GDM1 (cell line): ENCODE results near the gene CYP27C1.

Source experiments
- DNase-seq: peaks from one replicate; lab custom pipeline; 2025; lab: John Stamatoyannopoulos, UW

Gene CYP27C1

GRCh38 chr2:127193164-127193966, 26.7 kb downstream of the CYP27C1 start:
- DNase-seq, result no peak

DNA sequence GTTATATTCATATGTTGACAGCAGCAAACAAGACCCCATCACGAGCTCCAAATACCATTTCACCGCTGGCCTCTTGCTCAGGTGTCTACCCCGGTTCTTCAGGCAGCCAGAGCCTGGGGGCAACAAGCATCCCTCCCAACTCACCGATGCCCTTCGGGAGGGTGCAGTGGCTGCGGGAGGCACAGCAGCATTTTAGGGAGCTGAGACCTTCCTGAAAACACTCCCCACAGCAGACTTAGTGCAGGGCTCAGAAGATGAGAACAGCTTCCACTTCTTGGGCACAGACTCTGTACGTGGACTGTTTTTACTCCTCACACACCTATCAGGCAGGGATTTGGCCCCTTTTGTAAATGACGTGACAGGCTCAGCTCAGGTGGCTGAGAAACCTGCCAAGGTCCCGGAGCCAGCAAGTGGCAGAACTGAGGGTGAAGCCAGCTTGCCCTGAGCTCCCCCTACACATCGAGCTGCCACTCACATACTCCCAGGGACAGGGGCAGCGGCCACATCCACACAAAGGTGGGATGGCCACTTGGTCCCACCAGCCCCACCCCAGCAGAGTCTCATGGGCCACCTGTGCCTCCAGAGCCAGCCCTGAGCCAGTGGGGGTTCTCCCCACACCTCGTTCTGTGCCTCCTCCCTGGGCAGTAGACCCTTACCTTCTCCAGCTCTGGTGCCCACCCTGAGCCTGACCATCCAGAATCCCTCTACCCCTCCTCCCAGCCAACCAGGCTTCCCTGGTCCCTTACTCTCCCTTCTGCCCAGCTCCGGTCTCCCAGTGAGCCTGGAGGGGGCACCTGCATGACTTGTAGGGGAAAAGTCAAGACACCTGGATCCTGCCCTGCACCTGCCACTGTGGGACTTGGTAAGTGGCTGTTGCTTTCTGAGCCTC, 28.5 kb downstream of the CYP27C1 start:
- DNase-seq, result no peak

GRCh38 chr2:127188797-127189196, 31.3 kb downstream of the CYP27C1 start:
- DNase-seq, result no peak

DNA sequence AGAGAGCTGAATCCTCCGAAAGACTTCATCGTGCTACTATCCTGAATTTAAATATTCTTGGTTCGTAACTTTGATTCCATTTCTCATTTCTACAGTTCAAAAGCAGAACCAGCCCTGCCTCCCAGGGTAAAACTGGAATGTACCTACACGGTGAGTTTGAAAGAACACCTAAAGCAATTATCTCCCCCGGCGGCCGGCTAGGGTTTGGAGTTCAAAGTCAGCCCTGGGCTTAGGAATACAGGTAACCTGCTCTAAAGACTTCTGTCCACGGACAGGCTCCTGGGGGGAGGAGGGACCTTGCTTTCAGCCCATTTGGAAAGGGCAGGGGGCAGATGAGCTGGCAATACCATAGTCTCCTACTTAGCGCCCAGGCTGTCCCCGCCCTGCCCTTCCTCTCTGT, 32.3 kb downstream of the CYP27C1 start:
- no peak for DNase-seq

DNA sequence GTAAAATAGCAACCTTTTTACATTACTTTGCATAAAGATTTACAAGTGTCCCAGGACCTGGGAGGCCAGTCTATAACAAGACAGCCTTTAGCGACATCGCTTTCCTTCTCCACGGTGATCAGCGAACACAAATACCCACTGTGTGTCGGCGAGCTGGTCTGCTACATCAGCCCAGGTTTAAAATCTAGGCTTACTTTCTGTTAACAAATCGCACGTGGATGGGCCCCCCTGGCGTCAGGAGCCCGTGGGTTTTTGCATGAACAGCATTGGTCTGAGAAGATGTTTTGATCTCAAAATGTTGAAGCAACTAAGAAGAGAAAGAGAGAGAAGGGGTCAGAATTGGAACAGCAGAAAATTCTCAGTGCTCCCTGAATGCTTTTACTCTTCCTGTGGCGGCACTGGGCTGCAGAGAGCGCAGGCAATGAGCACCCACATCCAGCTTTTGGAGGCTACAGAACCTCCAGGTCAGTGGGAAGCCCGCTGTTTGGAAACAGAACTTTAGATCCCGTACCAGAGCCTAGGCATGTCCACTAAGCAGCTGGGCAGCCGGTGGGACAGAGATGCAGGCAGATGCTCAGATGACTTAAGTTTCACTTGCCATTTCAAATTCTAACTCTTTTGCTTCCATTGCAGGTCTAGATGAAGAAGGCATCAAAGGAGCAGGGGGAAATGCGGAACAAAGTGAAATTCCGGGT, 32.9 kb downstream of the CYP27C1 start:
- no peak for DNase-seq

GRCh38 chr2:127185705-127186104, 34.4 kb downstream of the CYP27C1 start:
- no peak for DNase-seq

- no peak for DNase-seq
These were observed 35.0 kb downstream of the CYP27C1 start for GRCh38 chr2:127185093-127185492.

DNA sequence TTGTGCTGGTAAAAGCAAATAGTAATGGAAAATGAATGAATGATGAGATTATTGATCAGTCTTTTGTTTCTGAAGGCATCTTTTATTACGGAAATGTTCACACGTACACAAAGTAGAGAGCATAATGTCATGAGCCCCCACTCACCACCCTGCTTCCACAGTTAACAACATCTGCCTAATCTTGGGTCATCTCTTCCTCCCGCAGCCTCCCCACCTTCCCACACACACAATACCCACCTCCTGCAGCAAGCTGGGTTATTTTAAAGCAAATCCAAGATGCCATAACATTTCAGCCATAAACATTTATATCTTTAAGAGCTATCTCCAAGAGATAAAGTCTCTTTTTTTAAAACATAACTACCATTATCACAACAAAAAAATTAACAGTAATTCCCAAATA, 36.3 kb downstream of the CYP27C1 start:
- DNase-seq, result peak; percentile 10

DNA sequence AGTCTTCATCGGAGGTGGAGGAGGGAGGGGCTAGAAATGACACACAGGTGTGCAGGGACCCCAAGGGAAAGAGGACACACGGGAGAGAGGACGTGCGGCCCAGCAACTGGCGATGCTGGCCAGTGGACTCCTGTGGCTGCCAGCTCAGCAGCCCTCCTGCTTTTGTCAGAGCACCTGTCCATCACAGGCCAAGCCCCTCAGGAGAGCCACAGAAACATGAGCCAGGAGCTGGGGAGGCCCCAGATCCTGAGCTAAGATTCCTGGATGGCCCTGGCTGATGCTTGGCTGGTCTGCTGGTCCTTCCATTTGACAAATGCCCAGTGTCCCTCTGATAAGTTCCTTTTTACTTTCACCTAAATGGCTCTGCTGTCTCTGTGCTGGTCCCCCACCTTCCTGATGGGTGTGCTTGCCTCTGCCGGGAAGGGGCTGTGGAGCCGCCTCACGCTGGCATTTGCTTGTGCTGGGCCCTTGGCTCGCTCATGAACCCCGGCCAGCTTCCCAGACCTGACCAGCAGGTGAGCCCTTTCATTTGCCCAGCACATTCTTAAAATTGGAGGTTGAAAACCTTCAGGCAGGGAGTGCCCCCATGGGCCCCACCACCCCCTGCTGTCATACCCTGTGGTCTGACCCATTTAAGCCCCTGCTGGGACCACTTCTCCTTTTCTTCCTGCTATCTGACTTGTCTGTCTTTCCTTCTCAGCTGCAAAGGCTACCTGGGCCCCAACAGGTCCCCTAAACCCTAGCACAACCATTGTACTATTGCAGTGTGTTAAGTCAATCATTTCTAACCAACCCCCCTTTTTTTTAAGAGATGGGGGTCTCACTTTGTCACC, 37.3 kb downstream of the CYP27C1 start:
- DNase-seq, result peak; percentile 64

- DNase-seq, result no peak
These were observed 38.2 kb downstream of the CYP27C1 start for GRCh38 chr2:127181851-127182250.

GRCh38 chr2:127179766-127180165, 40.3 kb downstream of the CYP27C1 start:
- peak; percentile 65 for DNase-seq

DNA sequence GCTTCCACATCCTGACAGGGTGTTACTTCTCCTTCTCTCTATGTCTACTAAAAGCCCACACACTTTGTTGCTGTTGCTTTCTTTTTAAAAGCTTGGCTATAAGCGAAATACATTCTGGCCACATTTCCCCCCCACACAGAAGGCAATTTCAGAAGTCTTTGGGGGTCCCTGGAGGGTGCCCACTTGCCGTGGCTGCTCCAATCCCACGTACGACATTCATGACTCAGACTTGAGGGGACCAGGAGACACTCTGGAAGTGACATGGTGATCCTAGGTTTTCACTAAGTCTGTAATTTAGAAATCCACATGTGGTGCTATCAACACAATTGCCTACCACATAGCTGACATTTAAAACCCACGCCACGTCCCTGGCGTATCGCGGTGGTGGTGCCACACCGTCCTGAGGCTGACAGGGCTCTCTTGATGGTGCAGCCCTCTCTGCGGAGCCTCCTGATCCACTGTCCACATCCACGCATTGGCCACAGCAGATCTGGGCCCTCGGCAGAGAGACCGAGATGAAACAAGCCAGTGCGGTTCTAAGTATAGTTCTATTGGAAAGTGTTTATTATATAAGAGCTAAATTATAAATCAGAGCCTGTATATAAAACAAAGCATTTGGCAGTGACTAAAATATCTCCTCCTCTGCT, 42.4 kb downstream of the CYP27C1 start:
- no peak for DNase-seq

- DNase-seq, result no peak
These were observed 43.5 kb downstream of the CYP27C1 start for GRCh38 chr2:127176371-127177311.

DNA sequence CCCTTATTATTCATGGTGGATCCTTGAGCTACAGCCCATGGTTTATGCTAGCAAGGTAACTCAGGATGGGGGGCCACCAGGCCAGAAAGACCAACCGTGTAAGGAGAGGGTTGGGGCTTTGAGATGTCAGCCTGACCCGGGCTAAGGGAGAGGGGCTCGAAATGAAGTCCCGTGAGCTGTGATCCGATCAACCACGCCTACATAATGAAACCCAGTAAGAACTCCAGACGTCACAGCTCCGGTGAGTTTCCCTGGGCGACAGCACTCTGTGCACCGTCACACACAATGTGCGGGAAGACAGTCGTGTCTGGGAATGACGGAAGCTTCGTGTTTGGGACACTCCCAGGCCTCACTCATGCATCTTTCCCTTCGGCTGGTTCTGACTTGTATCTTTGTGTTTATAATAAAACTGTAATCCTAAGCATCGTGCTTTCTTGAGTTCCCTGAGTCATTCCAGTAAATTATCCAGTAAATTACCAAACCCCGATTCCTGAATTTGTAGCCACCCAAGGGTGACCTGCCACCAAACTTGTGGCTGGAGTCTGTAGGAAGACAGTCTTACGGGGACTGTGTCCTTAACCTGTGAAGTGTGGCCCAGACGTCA, 44.2 kb downstream of the CYP27C1 start:
- no peak for DNase-seq

- DNase-seq, result no peak
These were observed 44.9 kb downstream of the CYP27C1 start for GRCh38 chr2:127175041-127175721.

DNA sequence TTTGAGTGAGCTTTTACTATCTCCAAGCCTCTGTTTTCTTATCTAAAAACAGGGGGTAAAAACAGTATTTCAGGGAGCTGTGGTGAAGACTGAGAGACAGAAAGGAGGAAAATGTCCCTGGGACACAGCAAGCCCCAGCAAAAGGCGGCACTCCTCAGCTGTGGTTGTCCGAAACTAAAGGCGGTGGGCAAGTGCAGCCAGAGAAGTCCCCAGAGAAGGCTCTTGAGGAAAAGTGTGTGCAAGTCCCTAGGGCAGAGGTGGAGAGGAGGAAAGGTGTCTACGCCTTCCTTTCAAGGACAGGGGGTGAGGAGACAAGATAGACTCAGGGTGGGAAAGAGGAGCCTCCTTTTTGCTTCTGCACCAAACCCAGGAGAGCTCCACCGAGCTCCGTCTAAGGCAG, 45.5 kb downstream of the CYP27C1 start:
- DNase-seq, result no peak

DNA sequence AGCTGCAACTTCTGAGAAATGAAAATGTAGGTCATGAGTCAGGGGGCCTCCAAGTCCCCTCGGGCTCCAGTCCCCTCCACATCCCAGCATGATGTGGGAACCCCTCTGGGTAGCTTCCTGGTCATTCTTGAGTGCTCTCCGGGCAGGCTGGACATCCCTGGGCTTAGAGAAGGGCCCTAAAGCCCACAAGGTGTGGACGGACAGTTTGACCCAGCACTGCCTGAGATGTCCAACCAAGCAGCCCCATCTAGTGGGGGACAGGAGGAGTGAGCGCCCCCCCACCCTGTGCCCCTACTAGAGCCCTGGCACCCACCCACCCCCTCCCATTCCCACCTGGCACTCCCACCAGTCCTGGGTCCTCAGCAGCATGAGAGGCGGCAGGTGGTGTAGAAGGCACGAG, 46.0 kb downstream of the CYP27C1 start:
- DNase-seq, result no peak

GRCh38 chr2:127173057-127173456, 47.0 kb downstream of the CYP27C1 start:
- no peak for DNase-seq

GRCh38 chr2:127172306-127172705, 47.8 kb downstream of the CYP27C1 start:
- DNase-seq, result no peak
